AML-193 (cell line): ENCODE measurements around the gene PAIP1.
"Not testable (repeated sequence)": the region's sequence is repeated elsewhere in the genome, so short reads cannot be mapped to it uniquely, and the experiment has no call there.

ENCODE experiments used
- DNase-seq, 2 experiments: peaks; one replicate each; lab custom pipeline; 2025; lab: John Stamatoyannopoulos, UW

PAIP1 gene

DNA sequence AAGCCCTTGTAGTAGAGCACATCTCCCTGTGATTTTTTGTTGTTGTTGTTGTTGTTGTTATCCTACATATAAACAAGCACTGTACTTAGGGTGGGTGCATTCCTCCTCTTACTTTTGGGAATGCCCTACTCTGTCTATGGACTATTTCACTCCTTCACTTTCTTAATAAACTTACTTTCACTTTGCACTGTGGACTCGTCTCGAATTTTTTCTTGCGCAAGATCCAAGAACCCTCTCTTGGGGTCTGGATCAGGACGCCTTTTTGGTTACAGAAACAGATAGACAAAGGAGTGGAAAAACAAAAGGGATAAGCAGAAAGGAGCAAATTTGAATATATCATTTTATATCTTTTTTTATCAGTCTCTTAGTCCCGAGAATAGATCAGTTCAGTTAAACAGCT lies 14.4 kb upstream of the PAIP1 start:
- DNase-seq, result no peak

DNA sequence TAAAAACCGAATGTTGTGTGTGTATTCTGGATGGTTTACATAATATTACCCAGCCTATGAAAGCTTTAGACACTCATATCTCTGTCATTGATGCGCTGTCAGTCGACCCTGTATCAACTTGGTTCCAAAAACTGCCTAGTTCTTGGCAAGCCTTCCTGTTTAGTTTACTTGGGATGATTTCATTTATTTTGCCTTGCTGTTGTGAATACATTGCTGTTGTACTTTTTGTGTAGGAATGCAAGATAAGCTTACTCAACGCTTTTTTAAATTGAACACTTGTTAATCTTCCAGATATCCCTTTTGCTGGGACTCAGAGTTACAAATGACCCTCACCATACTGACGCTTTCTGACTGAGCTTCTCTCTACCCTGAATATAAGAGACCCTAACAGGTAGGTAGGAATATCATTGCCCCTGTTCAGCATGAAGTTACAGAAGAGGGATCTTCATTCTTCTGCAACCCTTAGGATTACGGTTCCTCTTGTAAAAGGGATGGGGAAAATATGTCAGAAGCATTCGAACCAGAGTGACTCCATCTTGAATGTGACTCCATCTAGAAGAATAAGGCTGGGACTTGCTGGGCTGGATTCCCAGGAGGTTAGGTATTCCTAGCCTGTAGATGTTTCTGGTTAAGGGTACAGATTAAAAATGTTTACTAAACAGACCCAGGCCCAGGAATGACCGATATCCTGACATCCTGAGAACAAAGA lies 13.7 kb upstream of the PAIP1 start:
- no peak for DNase-seq

DNA sequence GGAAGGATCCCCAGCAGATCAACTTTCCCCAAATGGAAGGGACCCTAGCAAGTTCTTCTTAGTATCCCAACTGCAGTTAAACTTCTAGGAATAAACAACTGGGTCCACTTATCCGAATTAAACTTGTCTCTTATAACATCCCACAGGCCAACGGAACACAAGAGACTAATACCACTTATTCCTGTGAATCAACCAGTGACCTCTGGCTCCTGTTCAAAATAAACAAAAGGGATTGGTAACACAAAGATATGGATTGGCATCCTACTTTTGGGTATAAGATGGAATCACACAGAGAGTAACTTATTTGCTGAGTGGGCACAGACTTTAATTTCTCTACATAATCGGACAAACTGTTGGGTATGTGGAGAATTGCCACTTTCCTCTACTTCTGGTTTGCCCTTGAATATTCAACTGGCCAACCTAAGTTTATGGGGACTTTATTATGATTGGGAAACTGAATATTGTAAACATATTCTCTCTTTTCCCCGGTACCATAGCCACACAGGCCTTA lies 12.4 kb upstream of the PAIP1 start:
- DNase-seq, result no peak

DNA sequence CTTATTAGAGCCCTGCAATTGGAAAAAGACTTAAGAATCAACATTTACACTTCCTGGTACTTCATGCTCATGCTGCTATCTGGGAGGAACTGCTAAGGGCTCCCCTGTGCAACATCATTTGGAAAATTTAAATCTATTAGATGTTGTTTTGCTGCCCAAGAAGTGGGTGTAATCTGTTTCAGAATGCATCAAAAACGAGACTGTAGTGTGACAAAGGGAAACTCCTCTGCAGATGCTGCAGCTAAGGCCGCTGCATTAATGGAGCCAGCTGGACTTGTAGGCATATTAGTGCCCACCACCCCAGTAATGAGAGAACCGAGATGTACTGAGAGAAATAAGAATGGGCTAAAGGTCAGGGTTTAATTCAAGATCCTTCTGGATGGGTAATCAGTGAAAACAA lies 11.1 kb upstream of the PAIP1 start:
- no peak for DNase-seq

DNA sequence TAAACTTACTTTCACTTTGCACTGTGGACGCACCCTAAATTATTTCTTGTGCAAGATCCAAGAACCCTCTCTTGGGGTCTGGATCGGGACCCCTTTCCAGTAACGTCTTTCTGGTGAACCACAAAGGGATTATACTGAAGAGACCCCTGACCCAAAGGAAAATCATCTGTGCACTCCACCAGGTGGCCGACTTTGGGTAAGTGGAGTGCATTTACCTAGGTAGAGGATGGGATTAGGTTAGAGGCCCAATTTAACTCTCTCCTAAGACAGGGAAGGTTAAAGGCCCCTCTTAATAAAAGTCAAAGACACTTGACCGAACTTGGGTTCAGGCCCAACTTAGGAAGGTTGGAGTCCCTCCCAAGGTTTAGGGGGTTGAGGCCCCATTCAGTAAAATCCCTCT lies 8.2 kb upstream of the PAIP1 start:
- DNase-seq, result no peak

DNA sequence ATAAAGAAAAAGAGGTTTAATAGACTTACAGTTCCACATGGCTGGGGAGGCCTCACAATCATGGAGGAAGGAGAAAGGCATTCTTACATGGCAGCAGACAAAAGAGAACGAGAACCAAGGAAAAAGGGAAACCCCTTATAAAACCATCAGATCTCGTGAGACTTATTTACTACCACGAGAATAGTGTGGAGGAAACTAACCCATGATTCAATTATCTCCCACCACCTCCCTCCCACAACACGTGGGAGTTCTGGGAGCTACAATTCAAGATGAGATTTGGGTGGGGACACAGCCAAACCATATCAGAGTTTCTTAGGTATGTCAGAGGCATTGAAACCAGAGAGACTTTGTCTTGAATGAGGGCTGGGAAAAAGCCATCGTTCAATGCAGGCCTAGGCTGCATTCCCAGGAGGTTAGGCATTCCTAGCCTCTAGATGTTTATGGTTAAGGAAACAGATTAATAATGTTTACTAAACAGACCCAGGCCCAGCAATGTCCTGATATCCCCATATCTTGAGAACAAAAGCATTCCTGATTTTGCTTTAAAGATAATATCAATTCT lies 7.5 kb upstream of the PAIP1 start:
- DNase-seq, result no peak

DNA sequence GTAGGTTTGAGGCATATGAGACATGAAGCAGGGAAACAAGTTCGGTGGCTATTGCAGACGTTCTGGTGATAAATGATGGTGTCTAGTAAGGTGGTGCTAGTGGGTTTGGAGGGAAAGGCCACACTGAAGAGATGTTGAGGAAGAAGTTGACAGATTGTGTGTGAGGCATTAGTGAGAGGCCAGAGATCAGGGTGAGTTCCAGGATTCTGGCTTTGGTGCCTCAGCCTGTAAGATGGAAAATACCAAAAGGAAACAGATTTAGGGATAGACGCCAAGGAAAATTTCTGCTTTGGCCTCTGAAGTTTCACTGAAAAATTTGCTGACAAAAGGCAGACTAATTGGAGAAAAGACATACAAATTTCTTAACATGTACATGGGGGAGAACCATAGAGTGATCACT lies 6.4 kb upstream of the PAIP1 start:
- no peak for DNase-seq

DNA sequence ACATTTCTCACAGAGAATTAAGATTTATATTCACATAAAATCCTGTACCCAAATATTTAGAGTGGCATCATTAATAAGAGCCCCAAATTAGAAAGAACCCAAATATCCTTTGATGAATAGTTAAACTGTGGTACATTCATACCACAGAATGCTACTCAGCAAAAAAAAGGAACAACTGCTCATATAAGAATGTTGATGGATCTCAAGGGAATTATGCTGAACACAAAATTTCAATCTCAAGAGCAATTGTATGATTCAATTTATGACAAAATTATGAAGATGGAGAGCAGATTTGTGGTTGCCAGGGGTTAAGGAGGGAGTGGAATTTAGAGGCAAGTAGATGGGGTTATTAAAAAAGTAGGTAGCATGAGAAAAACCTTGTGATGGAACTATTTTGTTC lies 4.5 kb upstream of the PAIP1 start:
- DNase-seq, result no peak

DNA sequence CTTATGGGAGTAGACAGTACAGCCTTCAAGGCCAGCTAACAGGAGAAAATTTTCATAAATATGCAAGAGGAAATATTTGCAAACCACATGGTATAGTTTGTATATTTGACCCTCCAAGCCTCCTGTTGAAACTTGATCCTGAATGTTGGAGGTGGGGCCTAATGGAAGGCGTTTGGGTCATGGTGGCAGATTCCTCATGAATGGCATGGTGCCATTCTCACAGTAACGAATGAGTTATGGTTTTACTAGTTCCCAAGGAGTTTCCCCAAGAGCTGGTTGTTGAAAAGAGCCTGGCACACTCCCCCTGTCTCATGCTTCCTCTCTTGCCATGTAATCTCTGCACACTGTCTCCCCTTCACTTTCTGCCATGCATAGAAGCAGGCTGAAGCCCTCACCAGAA lies 3.3 kb upstream of the PAIP1 start:
- DNase-seq, result no peak

DNA sequence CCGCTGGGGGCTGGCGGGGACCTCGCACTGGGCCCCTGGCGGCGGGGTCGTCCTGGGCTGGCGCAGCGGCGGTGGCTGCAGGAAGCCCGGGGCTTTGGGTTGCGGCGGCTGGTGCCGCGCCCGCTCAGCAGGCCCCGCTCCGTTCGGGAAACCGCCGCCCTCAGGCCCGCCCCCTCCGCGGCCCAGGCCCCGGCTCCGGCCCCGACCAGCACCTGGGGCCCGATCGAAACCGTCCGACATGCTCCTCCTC lies 345 bp downstream of the PAIP1 start:
- not testable (repeated sequence) for DNase-seq

DNA sequence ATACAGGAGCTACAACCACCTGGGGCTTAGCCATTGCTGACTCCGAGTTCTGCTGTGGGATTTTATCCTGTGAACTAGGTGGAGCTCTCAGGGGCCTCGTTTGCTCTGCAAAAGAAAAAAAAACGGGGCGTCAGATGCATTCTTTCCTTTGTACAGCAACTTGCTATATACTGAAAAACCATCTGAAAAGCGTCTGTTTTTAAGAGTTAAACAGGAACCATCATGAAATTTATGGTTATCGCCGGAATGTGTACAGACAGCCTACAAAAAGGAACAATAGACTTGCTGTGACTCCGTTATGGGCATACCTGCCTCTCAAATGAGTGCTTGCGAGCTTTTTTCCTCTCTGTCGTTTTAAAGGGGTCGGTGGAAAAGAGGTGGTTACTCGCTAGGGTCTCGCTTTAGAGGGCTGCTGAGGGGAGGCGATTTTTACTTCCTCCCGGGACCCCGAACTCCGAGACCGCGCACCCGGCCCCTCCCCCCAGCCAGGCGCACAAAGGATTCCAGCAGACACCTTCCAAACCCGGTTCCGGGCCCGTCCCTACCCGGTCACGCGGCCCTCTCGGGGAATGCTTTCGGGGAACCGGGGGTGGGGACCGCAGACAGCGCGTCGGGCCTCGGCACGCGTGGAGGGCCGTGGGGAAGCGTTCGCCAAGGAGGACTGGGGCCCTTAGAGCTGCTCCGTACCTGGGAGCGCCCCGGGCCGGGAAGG lies 826 bp downstream of the PAIP1 start:
- DNase-seq, result peak; percentile 21 to 36

DNA sequence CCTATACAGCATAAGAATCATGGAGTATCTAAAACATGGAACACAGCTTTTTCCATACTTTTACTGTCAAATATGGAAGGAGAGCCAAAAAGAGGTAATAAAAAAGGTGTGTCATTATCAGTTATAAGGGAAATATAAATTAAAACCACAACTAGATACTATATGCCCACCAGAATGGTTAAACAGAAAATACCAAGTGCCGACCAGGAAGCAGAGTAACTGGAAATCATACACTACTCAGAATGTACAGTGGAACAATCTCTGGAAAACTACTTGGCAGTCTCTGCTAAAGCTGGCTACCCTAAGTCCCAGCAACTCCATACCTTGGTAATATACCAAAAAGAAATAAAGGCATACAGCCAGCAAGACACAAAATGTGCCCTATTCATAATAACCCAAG lies 2.4 kb downstream of the PAIP1 start:
- DNase-seq, result no peak

DNA sequence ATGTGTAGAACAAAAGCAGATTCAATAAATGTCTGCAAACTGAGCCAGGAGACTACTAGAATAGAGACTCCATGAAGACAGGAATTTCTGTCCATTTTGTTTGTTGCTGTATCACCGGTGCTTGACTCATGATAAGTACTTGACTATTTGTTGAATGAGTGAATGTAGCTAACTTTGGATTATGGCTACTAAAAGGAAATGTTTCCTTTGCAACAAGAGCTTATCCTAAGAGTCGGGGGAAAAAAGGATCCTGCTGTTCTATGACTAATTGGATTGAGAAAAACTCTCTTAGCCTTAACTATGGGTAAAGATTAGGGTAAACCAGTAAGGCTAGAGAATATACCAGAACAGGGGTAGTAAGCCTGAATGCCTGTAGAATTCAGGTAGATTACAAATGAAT lies 3.5 kb downstream of the PAIP1 start:
- DNase-seq, result no peak

DNA sequence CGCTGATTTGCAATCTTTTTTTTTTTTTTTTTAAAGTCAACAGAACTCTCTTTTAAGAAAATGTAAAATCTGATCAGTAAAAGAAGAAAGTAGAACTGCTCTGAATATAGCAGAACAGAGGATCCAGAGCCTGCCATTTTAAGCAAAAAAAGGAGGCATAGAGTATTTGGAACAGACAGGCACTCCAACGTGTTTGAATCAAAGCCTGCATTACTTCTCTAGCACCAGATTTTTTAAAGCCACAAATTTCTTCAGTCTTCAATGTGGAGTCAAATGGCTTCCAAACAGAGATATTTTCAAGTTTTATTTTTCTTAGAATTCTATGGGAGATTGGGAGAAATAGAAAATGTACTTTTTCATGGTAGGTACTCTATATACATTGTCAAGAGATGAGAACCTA lies 5.1 kb downstream of the PAIP1 start:
- no peak for DNase-seq

DNA sequence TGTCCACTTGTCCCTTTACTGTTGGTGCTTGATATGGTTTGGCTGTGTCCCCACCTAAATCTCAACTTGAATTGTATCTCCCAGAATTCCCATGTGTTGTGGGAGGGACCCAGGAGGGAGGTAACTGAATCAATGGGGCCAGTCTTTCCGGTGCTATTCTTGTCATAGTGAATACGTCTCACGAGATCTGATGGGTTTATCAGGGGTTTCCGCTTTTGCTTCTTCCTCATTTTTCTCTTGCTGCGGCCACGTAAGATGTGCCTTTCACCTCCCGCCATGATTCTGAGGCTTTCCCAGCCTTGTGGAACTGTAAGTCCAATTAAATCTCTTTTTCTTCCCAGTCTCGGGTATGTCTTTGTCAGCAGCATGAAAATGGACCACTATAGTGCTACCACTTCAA lies 7.6 kb downstream of the PAIP1 start:
- not testable (repeated sequence) for DNase-seq

DNA sequence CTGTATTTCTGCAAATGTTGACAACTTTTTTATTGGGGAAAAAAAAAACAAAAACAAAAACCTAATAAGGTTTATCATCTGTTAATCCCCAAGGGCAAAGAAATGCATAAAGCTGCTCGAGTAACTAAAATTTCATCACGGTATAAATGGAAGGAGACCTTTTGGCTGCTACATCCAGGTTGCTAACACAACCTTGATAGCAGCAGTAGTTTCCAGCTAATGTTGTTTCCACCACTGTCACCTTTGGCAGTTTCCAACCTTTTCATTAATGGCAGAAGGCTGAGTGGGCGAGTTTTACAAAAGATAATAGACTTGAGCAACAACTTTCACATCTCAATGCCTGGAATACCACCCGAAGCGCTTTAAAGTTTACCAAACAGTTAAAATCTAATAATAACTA lies 8.5 kb downstream of the PAIP1 start:
- no peak for DNase-seq

DNA sequence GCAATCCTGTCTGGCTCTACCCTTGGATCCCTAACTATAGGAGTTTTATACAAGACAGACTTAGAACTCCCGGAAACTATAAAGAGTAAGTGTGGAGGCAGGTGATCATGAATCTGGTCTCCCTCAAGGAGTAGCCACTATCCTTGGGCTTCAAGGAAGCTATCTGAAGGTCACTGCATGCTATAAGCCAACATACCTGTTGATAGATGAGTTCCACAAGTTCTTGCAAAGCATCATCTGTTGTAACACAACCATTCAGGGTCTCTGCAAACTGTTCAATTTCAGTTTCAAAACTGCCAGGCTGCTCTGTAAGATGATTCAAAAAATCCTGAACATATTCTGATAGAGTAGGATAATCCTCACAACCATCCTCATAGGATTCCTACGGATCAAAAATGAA lies 9.3 kb downstream of the PAIP1 start:
- DNase-seq, result no peak

DNA sequence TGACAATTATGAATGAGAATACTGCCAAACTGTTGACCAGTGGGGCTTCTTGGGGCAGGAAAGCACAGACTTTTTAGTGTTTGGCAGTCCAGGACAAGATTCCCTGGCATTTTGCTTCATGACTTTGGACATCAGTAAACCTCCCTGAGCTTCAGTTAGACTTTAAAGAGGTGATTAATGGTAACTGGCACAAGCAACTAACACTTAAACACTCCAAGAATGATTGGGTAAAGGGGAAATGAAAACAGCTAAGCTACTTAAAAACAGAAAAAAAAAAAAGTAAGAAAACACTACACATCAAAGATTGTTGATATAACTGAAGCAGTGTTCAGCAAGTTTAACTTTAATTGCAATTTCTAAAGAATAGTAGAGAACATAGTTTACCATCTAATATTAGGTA lies 13.4 kb downstream of the PAIP1 start:
- no peak for DNase-seq

DNA sequence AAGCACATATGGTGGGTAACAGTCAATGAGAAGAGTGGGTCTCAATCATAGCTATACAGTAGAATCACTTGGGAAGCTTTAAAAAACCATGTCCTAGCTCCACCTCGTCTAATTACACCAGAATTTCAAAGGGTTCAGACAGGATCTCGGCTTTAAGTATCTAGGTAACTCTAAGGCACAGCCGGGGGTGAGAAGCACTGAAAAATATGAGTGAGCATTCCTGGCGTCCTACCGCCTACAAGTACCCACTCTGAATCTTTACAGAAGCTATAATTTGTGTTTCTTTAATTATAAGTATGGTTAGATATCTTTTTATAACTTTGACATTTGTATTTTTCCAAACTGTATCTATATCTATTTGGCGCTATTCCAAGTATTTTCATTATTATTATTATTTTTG lies 16.1 kb downstream of the PAIP1 start:
- DNase-seq, result no peak

DNA sequence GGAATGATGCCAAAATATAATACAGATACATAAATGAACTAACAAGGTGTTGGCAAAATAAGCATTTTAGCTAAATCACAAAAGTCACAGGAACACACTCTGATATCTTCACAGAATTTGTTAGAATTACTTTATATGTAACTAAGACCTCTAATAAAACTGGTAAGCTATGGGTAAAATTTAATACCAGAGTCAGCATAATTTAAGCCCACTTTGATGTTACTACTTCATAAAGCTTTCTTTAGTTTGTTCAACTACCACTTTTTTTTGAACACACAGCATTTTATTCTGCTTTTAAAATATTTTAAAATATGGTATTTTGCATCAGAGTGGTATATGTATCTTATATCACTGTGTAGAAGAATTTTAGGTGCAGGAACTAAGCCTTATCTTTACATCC lies 19.9 kb downstream of the PAIP1 start:
- DNase-seq, result no peak

DNA sequence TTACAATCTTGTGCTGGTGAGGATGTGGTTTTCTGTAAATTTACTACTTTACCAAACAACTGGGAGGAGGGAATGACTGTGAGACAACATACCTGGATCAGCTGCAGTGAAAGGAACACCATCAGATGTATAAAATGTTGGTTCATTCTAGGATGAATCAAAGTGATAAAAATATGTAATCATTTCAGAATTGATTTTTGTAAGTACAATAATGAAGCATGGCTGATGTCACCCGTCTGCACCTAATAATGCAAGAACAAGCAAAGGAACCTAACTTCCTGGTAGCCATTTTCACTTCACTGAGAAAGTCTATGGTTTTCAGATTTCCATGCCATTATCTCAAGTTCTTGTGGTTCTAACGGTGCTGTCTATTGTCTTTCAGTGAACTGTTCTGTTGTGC lies 23.2 kb downstream of the PAIP1 start:
- DNase-seq, result no peak

DNA sequence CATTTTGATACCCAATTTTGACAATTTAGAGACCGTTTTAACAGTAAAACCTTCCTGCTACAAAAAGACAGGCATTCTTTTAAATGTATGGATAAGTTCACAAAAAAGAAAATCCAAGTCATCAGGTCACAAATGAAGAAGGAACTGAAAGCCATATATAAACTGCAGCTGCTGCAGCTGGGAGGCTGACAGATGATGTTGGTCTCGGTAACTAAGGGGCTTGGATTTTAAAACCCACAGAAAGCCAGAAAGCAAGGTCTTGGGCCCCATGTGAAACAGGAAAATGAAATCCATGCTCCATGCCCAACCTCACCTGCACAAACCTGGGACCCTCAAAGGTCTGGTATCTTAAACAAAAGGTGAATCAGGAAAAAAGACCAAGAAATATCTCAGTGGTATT lies 26.2 kb downstream of the PAIP1 start:
- no peak for DNase-seq

DNA sequence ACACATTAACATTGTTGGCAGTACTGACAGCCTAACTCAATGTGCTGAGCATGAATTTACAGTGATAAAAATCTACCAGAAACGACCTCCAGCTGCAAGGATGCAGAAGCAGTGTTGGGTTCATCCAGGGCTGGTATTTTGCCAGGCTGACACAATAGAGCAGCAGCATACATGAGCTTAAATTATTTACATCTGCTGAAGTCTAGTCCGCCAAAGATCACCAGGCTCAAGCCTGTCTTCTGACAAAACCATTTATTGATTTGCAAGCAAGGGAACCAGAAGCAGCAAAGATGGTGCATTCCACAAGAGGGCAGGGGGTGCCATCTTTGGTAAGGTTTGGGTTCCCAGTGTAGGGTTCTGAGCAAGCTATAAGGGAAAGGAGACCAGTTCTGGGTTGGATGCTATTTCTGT lies 33.2 kb downstream of the PAIP1 start:
- no peak for DNase-seq

DNA sequence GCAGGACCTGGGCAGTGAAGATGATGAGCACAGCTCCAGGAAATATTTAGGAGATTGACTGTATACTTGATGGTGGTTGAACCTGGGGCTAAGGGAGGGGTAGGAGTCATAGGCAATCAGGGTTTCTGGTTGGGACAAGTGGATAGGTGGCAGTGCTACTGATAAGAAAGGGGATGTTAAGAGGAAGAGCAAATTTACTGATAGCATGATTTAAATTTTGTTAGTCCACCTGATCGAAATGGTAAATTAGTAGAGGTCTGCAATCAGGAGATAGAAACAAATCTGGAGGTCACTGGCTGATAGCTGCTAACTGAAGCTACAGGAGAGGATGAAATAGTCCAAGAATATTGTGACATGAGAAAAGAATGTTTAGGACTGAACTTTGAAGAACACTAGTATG lies 36.3 kb downstream of the PAIP1 start:
- DNase-seq, result no peak
